A673 (cell line): ENCODE measurements around the gene TTC21A. TPM values are rescaled to one million over a fixed set of nuclear protein-coding genes. Genes with fewer than 3 reads are reported as not detected.

Experiments used
- BruUV-seq: library from RNA; stranded (reverse); fragments of 400-500 nt; replicated peaks from 2 replicates; lab custom pipeline; 2021; lab: Mats Ljungman, UMichigan
- CTCF ChIA-PET: fragments of 300-600 bp; sonication (Branson Sonifier 250); formaldehyde crosslinking; loops from one replicate; lab custom pipeline; 2022; ENCODE audit warnings: antibody characterized with exemption; lab: Charles Lee
- POLR2A ChIA-PET: fragments of 300-600 bp; sonication (Branson Sonifier 250); formaldehyde crosslinking; loops from one replicate; lab custom pipeline; 2022; ENCODE audit warnings: antibody characterized with exemption; ENCODE audit not compliant: low non-redundant PET; lab: Charles Lee
- DNase-seq: peaks from one replicate; pipeline ENCODE4 v3.0.0-alpha.2; 2015; ENCODE audit warnings: low spot score
- H3K27ac ChIP-seq: fragments of 200-600 bp; sonication (generic); 2 replicates; pipeline ENCODE4 v1.5.1; 2016; ENCODE audit warnings: mixed run types, low read depth, mild to moderate bottlenecking, mixed read lengths, antibody characterized with exemption, low read length; ENCODE audit not compliant: poor library complexity, severe bottlenecking
- H3K27me3 ChIP-seq: fragments of 200-600 bp; sonication (generic); replicated peaks from 2 replicates; pipeline ENCODE4 v1.6.1; 2017; ENCODE audit warnings: mixed run types, low read depth, mild to moderate bottlenecking, mixed read lengths, antibody characterized with exemption, low read length; ENCODE audit not compliant: insufficient read depth, poor library complexity
- H3K36me3 ChIP-seq: fragments of 200-600 bp; sonication (generic); 2 replicates; pipeline ENCODE4 v1.6.1; 2016; ENCODE audit warnings: mixed run types, mild to moderate bottlenecking, mixed read lengths, antibody characterized with exemption, low read length; ENCODE audit not compliant: insufficient read depth, poor library complexity, severe bottlenecking
- H3K4me1 ChIP-seq: fragments of 200-600 bp; sonication (generic); 2 replicates; pipeline ENCODE4 v1.6.1; 2017; ENCODE audit warnings: mixed run types, mild to moderate bottlenecking, mixed read lengths, antibody characterized with exemption, low read length; ENCODE audit not compliant: insufficient read depth, poor library complexity, severe bottlenecking
- H3K4me3 ChIP-seq: fragments of 200-600 bp; sonication (generic); 2 replicates; pipeline ENCODE4 v1.5.1; 2016; ENCODE audit warnings: low read depth, mixed run types, mild to moderate bottlenecking, mixed read lengths, low read length; ENCODE audit not compliant: poor library complexity, severe bottlenecking
- H3K9me3 ChIP-seq: fragments of 200-600 bp; sonication (generic); 2 replicates; pipeline ENCODE4 v1.6.1; 2016; ENCODE audit warnings: mixed run types, low read depth, mild to moderate bottlenecking, mixed read lengths, antibody characterized with exemption, low read length; ENCODE audit not compliant: poor library complexity, severe bottlenecking
- CTCF ChIP-seq: fragments of 300-800, 200-600 bp; sonication (generic); conservative IDR thresholded peaks from 2 replicates; pipeline ENCODE4 v1.5.1; 2017; ENCODE audit warnings: low read depth, mild to moderate bottlenecking, antibody characterized with exemption, low read length, moderate library complexity, mixed read lengths
- EZH2 ChIP-seq: fragments of 200-600 bp; sonication (generic); IDR thresholded peaks from 2 replicates; pipeline ENCODE4 v1.6.1; 2017; ENCODE audit warnings: borderline replicate concordance, low read depth, mild to moderate bottlenecking, mixed read lengths, antibody characterized with exemption, low read length; ENCODE audit not compliant: poor library complexity, severe bottlenecking
- intact Hi-C: fragments of 100-400 bp; cut with micrococcal nuclease; formaldehyde crosslinking; loops from one replicate; pipeline ENCODE4 v1.10.0; 2022; ENCODE audit not compliant: unreplicated experiment
- total RNA-seq: library from RNA; stranded (reverse); gene quantifications from 2 replicates; pipeline ENCODE4 v1.2.3, GENCODE V29; 2021

Gene TTC21A
- total RNA-seq, 1 experiment from 2014 or later: 1.4 TPM

GRCh38 chr3:39154280-39155021, 47.0 kb downstream of the TTC21A start:
- TF ChIP-seq EZH2 (no peak), CTCF (no peak)
- no peaks in the 10 kb centered on the region for H3K27me3 ChIP-seq
- no peak overlapping the region for H3K4me3 ChIP-seq
- ChIA-PET POLR2A (no interaction called here), CTCF (no interaction called here)
- no peak overlapping the region for H3K27ac ChIP-seq
- no TSS peak for BruUV-seq
- H3K4me1 ChIP-seq: peaks cover 24% of the 10 kb centered on the region
- H3K36me3 ChIP-seq: no peaks in the 10 kb centered on the region
- intact Hi-C loops: no loop called here
- peak; percentile 13 for DNase-seq
- H3K9me3 ChIP-seq: no peaks in the 10 kb centered on the region

- H3K4me1 ChIP-seq: peaks cover 4% of the 10 kb centered on the region
- BruUV-seq: no TSS peak
- DNase-seq: no peak
- CTCF ChIA-PET: no interaction called here
- H3K36me3 ChIP-seq: no peaks in the 10 kb centered on the region
- H3K27me3 ChIP-seq: no peaks in the 10 kb centered on the region
- TF ChIP-seq CTCF: no peak
- no peak for TF ChIP-seq EZH2
- POLR2A ChIA-PET: no interaction called here
- intact Hi-C loops: no loop called here
- no peaks in the 10 kb centered on the region for H3K9me3 ChIP-seq
- no peak overlapping the region for H3K4me3 ChIP-seq
- no peak overlapping the region for H3K27ac ChIP-seq
These were observed 48.9 kb downstream of the TTC21A start for GRCh38 chr3:39156421-39156820.

- Histone ChIP-seq H3K4me1 (no peaks in the 10 kb centered on the region), H3K27ac (no peak overlapping the region), H3K27me3 (no peaks in the 10 kb centered on the region), H3K9me3 (no peaks in the 10 kb centered on the region), H3K4me3 (no peak overlapping the region), H3K36me3 (no peaks in the 10 kb centered on the region)
- POLR2A ChIA-PET: no interaction called here
- no peak for TF ChIP-seq EZH2
- no peak for TF ChIP-seq CTCF
- intact Hi-C loops: no loop called here
- no TSS peak for BruUV-seq
- CTCF ChIA-PET: no interaction called here
- DNase-seq: no peak
These were observed 49.9 kb downstream of the TTC21A start for GRCh38 chr3:39157359-39157758.
